ENCODE measurements around the gene IFIT5. TPM values are rescaled to one million over a fixed set of nuclear protein-coding genes. Genes with fewer than 3 reads are reported as not detected.

Gene IFIT5, protein sequence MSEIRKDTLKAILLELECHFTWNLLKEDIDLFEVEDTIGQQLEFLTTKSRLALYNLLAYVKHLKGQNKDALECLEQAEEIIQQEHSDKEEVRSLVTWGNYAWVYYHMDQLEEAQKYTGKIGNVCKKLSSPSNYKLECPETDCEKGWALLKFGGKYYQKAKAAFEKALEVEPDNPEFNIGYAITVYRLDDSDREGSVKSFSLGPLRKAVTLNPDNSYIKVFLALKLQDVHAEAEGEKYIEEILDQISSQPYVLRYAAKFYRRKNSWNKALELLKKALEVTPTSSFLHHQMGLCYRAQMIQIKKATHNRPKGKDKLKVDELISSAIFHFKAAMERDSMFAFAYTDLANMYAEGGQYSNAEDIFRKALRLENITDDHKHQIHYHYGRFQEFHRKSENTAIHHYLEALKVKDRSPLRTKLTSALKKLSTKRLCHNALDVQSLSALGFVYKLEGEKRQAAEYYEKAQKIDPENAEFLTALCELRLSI
- 5.5 and 9.9 TPM in 2 replicates for total RNA-seq

DNA sequence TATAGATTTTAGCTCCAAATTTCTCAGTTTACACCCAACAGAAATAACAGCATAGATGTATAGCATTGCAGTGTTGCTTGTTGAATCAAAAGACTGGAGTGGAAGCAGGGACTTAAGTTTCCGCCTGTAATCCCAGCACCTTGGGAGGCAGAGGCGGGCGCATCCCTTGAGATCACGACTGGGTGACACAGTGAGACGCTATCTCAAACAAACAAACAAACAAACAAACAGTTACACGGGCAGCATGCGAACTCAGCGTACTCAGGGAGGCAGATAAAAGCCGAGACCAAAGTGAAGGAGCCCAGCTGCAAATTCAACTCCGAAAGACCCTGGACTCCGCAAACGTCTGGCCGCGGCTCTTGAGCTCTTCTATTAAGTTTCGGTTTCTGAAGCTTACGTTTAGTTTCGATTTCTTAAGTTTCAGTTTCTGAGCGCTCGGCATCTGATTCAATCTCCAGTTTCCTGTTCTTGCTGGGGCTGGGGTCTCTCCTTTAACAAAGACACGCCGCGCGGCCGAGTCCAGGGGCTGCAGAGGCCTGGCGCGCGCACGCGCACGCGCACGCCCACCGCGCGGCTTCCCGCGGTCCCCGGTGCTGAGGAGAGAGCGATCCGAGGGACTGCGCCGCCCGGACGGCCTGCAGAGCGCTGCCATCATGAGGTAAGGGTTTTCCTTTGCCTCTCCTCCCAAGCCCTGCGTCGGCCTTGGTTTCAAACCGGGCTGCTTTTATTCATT is at the start of gene IFIT5:
Gene IFIT5, plus strand, starts transcription at position 423 of the 733 bp plus-strand sequence. Its CDS starts 231 bp downstream, at position 654.

DNA sequence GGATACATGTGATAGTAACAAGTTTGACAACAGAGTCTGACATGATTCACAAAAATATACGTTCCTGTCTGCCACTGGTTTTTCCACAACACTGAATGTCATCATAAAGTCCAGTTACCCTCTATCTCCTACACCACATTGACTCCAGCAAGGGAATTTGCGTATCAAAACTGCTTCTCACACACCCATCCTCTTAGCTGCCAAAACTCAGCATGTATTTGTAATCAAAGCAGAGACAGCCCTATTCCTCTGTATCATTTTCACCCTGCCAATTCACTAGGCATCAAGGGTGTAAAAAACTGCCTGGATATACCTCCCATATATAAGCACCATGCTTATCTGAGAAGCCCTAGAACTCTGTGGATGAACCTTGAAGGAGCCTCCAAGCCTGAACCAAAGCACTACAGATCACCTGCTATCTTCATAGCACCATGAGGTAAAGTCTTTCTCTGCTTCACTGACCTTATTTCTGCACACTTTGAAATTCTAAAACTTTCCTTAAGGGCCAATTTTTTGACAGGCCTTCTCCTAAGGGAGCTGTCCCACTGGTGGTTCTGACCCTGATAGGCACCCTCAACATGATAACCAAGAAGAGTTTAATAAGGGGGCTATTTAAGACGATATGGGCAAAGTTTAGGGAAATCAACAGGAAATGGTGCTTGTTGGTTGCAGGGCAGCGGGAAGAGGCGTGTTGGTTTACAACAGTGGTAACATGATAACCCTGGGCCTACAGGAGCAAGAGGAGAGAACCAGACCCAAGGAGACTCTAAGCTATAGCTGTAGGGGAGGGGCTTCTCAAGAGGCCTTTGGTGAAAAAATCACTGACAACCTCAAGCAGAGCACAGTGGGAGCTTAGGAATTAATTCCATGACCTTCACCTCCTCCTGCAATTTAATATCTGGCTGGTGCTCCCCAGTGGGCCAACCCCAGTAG is 36.4 kb upstream of the IFIT5 start, which contains the start of gene IFIT1B:
Gene IFIT1B, plus strand, starts transcription at position 352 of the 933 bp plus-strand sequence. Its CDS starts 80 bp downstream, at position 432.

DNA sequence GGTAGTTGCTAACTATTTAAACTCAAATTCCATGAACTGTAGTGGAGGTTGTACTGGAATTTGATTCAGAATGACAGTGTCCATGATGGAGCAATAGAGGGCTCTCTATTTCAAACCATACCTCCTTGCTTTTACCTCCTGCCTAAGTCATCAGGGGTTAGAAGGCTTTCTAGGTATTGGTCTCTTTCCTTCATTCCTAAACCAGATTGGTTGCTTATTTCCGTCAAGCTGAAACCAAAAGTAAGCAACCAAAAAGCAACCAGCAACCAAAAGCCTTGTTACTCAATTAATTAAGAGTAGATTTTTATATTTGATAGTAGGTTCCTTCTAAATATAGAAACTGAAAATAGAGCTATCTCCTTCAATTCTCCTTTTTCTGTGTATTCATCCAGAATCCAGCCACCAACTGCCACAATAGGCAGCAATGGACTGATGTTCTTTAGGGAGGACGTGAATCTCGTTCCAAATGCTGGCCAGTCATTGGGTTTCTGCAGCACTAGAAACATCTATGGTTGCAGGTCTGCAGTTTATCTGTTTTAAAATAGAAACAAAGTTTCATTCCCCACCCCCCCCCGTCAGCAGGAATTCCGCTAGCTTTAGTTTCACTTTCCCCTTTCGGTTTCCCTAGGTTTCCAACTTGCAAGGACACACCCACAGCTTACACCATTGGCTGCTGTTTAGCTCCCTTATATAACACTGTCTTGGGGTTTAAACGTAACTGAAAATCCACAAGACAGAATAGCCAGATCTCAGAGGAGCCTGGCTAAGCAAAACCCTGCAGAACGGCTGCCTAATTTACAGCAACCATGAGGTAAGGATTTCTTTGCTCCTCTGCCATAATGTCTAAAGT is 22.2 kb upstream of the IFIT5 start, which contains the start of gene IFIT1:
Gene IFIT1, plus strand, starts transcription at position 717 of the 850 bp plus-strand sequence. Its CDS starts 90 bp downstream, at position 807.

Other genes with a start within 250 kb of the IFIT5 start
- under 0.01 TPM in 1 of 2 replicates, not detected in the other for gene CH25H, start 207.3 kb upstream of the IFIT5 start, total RNA-seq
- 34.1 and 43.4 TPM in 2 replicates for gene LIPA, start 162.8 kb upstream of the IFIT5 start, total RNA-seq
- 0.21 and 6.3 TPM in 2 replicates for gene IFIT2, start 112.5 kb upstream of the IFIT5 start, total RNA-seq
- gene IFIT3, start 86.6 kb upstream of the IFIT5 start, total RNA-seq = 0.64 and 9.9 TPM in 2 replicates
- not detected in 2 replicates for gene IFIT1B, start 36.5 kb upstream of the IFIT5 start, total RNA-seq
- 3.4 TPM in 1 of 2 replicates, not detected in the other for gene IFIT1, start 21.9 kb upstream of the IFIT5 start, total RNA-seq
- gene SLC16A12, start 121.0 kb downstream of the IFIT5 start, total RNA-seq = under 0.01 and 3.6 TPM in 2 replicates
- 9.4 and 17.1 TPM in 2 replicates for gene PANK1, start 230.7 kb downstream of the IFIT5 start, total RNA-seq